OCI-LY1 (cell line): ENCODE results near the gene CDH4.

Experiments
- H2AFZ ChIP-seq: fragments of 200-600 bp; sonication (generic), shearing (Covaris generic); 2 replicates; pipeline ENCODE4 v1.6.0; 2014; ENCODE audit warnings: antibody characterized with exemption, mild to moderate bottlenecking, low read length
- H3F3A ChIP-seq: fragments of 200-600 bp; sonication (generic), shearing (Covaris generic); 2 replicates; pipeline ENCODE4 v1.6.0; 2014; ENCODE audit warnings: mild to moderate bottlenecking, antibody characterized with exemption, low read length, moderate library complexity; ENCODE audit not compliant: insufficient read depth
- H3K27ac ChIP-seq: fragments of 200-600 bp; sonication (generic); 2 replicates; pipeline ENCODE4 v1.5.1; 2014; ENCODE audit warnings: low read length, mixed run types, mild to moderate bottlenecking, low read depth; ENCODE audit not compliant: poor library complexity, severe bottlenecking
- H3K27me3 ChIP-seq: fragments of 200-600 bp; sonication (generic); 2 replicates; pipeline ENCODE4 v1.6.0; 2014; ENCODE audit warnings: antibody characterized with exemption, mild to moderate bottlenecking, low read length, moderate library complexity; ENCODE audit not compliant: insufficient read depth
- H3K36me3 ChIP-seq: fragments of 200-600 bp; sonication (generic); 2 replicates; pipeline ENCODE4 v1.6.1; 2014; ENCODE audit warnings: mild to moderate bottlenecking, antibody characterized with exemption, low read length, moderate library complexity, mixed read lengths; ENCODE audit not compliant: insufficient read depth
- H3K4me1 ChIP-seq: fragments of 200-600 bp; sonication (generic); 2 replicates; pipeline ENCODE4 v1.5.1; 2014; ENCODE audit warnings: mild to moderate bottlenecking, low read length, moderate library complexity; ENCODE audit not compliant: insufficient read depth, severe bottlenecking
- H3K4me2 ChIP-seq: fragments of 200-600 bp; sonication (generic), shearing (Covaris generic); 2 replicates; pipeline ENCODE4 v1.6.1; 2014; ENCODE audit warnings: low read length
- H3K4me3 ChIP-seq: fragments of 200-600 bp; sonication (generic); 2 replicates; pipeline ENCODE4 v1.5.1; 2014; ENCODE audit warnings: low read length, low read depth, mild to moderate bottlenecking, mixed read lengths; ENCODE audit not compliant: poor library complexity, severe bottlenecking
- H3K79me2 ChIP-seq: fragments of 200-600 bp; shearing (Covaris generic); 2 replicates; pipeline ENCODE4 v1.6.1; 2016; ENCODE audit warnings: mixed run types, low read length, mixed read lengths; ENCODE audit not compliant: insufficient read depth
- H3K9ac ChIP-seq: fragments of 200-600 bp; sonication (generic), shearing (Covaris generic); 2 replicates; pipeline ENCODE4 v1.6.1; 2014; ENCODE audit warnings: mild to moderate bottlenecking, low read length, mixed read lengths
- H3K9me2 ChIP-seq: fragments of 200-600 bp; sonication (generic), shearing (Covaris generic); 2 replicates; pipeline ENCODE4 v1.6.1; 2014; ENCODE audit warnings: low read depth, mild to moderate bottlenecking, low read length, mixed read lengths
- H3K9me3 ChIP-seq: fragments of 200-600 bp; shearing (Covaris generic); 2 replicates; pipeline ENCODE4 v1.6.1; 2014; ENCODE audit warnings: low read length, mixed read lengths
- H4K20me1 ChIP-seq: fragments of 200-600 bp; sonication (generic), shearing (Covaris generic); 2 replicates; pipeline ENCODE4 v1.6.0; 2016; ENCODE audit warnings: mild to moderate bottlenecking, low read length; ENCODE audit not compliant: insufficient read depth
- EZH2 ChIP-seq: fragments of 200-600 bp; sonication (generic), shearing (Covaris generic); IDR thresholded peaks from 2 replicates; pipeline ENCODE4 v1.8.0; 2017; ENCODE audit warnings: borderline replicate concordance, mixed run types, mild to moderate bottlenecking, antibody characterized with exemption, low read length, moderate library complexity, mixed read lengths
- TF ChIP-seq, protein P1 (sequence below): fragments of 200-600 bp; sonication (generic), shearing (Covaris generic); IDR thresholded peaks from 2 replicates; pipeline ENCODE4 v1.5.1; 2017; ENCODE audit warnings: mild to moderate bottlenecking, antibody characterized with exemption, low read length, moderate library complexity, mixed read lengths

CDH4 gene

GRCh38 chr20:61732511-61733210 is 480.6 kb downstream of the CDH4 start:
- TF ChIP-seq EZH2 = no peak
- TF ChIP-seq, protein P1, sequence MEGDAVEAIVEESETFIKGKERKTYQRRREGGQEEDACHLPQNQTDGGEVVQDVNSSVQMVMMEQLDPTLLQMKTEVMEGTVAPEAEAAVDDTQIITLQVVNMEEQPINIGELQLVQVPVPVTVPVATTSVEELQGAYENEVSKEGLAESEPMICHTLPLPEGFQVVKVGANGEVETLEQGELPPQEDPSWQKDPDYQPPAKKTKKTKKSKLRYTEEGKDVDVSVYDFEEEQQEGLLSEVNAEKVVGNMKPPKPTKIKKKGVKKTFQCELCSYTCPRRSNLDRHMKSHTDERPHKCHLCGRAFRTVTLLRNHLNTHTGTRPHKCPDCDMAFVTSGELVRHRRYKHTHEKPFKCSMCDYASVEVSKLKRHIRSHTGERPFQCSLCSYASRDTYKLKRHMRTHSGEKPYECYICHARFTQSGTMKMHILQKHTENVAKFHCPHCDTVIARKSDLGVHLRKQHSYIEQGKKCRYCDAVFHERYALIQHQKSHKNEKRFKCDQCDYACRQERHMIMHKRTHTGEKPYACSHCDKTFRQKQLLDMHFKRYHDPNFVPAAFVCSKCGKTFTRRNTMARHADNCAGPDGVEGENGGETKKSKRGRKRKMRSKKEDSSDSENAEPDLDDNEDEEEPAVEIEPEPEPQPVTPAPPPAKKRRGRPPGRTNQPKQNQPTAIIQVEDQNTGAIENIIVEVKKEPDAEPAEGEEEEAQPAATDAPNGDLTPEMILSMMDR = no peak
- Histone ChIP-seq H3K4me3 (no peak overlapping the region), H3K4me1 (no peaks in the 10 kb centered on the region), H3K9ac (no peak overlapping the region), H2AFZ (no peak overlapping the region), H4K20me1 (no peaks in the 10 kb centered on the region), H3K36me3 (no peaks in the 10 kb centered on the region), H3F3A (no peaks in the 10 kb centered on the region), H3K4me2 (no peak overlapping the region), H3K9me3 (no peaks in the 10 kb centered on the region), H3K27ac (no peak overlapping the region), H3K79me2 (no peaks in the 10 kb centered on the region), H3K27me3 (0 out of 2 replicates have a peak, but pooled peaks cover 2% of the 10 kb centered on the region), H3K9me2 (no peaks in the 10 kb centered on the region)

- Histone ChIP-seq H3K9me3 (no peaks in the 10 kb centered on the region), H2AFZ (no peak overlapping the region), H3K27ac (no peak overlapping the region), H3F3A (no peaks in the 10 kb centered on the region), H4K20me1 (no peaks in the 10 kb centered on the region), H3K9ac (no peak overlapping the region), H3K9me2 (no peaks in the 10 kb centered on the region), H3K4me1 (no peaks in the 10 kb centered on the region), H3K27me3 (0 out of 2 replicates have a peak, but pooled peaks cover 2% of the 10 kb centered on the region), H3K4me2 (no peak overlapping the region), H3K36me3 (no peaks in the 10 kb centered on the region), H3K4me3 (no peak overlapping the region), H3K79me2 (no peaks in the 10 kb centered on the region)
- TF ChIP-seq EZH2 = no peak
- TF ChIP-seq, protein P1 = no peak
These were observed 481.2 kb downstream of the CDH4 start for GRCh38 chr20:61733216-61733615.

DNA sequence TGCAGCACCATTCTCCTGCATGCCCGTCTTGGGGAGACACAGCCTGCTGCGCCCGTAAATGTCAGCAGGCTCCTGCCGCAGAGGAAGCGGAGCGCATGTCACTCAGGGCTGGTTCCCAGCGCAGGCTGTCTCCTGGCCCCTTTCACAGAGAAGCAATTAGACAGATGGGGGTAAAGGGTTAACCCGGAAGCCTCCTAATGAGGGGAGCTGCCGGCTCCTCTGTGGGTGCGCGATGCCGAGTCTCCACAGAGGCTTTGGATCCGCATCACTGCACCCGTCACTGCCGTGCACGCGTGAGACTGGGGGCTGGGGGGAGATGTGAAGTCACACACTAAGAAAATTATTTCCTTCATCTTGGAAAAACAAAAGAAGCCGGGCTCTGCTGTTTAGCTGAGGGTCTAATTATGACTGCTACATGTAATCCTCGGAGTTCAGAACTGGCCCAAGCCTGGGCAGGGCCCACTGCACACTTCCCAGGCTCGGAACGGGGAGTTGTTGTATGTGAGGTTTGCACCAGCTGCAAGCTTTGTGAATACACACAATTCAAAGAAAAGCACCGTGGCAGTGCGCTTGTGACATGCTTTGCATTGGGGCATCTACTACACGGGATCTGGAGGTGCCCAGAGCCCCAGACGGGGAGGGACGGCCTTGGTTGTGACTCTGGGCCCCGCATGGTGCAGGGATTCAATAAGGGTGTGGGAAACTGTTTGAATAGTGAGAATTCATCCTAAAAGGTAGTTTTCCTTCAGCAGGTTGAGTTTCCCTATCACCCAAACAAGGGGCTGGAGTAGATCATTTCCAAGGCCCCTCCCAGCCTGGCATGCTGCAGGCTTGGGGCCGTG is 482.1 kb downstream of the CDH4 start:
- no peaks in the 10 kb centered on the region for H3F3A ChIP-seq
- H2AFZ ChIP-seq = no peak overlapping the region
- no peaks in the 10 kb centered on the region for H3K79me2 ChIP-seq
- H3K36me3 ChIP-seq = no peaks in the 10 kb centered on the region
- no peaks in the 10 kb centered on the region for H3K4me1 ChIP-seq
- no peak overlapping the region for H3K9ac ChIP-seq
- H3K9me2 ChIP-seq = no peaks in the 10 kb centered on the region
- no peaks in the 10 kb centered on the region for H3K9me3 ChIP-seq
- TF ChIP-seq, protein P1 = no peak
- no peak for TF ChIP-seq EZH2
- H3K4me3 ChIP-seq = no peak overlapping the region
- 0 out of 2 replicates have a peak, but pooled peaks cover 2% of the 10 kb centered on the region for H3K27me3 ChIP-seq
- no peak overlapping the region for H3K27ac ChIP-seq
- H4K20me1 ChIP-seq = no peaks in the 10 kb centered on the region
- no peak overlapping the region for H3K4me2 ChIP-seq
